NOMO-1 treated with dmso at 0.1 percent for 144 hours (cell line): ENCODE results near the gene COA4.
"Not testable (repeated sequence)": the region's sequence is repeated elsewhere in the genome, so short reads cannot be mapped to it uniquely, and the experiment has no call there.

ENCODE experiments used
- DNase-seq: peaks from one replicate; lab custom pipeline; 2025; ENCODE audit not compliant: unreplicated experiment; lab: John Stamatoyannopoulos, UW

The COA4 gene

DNA sequence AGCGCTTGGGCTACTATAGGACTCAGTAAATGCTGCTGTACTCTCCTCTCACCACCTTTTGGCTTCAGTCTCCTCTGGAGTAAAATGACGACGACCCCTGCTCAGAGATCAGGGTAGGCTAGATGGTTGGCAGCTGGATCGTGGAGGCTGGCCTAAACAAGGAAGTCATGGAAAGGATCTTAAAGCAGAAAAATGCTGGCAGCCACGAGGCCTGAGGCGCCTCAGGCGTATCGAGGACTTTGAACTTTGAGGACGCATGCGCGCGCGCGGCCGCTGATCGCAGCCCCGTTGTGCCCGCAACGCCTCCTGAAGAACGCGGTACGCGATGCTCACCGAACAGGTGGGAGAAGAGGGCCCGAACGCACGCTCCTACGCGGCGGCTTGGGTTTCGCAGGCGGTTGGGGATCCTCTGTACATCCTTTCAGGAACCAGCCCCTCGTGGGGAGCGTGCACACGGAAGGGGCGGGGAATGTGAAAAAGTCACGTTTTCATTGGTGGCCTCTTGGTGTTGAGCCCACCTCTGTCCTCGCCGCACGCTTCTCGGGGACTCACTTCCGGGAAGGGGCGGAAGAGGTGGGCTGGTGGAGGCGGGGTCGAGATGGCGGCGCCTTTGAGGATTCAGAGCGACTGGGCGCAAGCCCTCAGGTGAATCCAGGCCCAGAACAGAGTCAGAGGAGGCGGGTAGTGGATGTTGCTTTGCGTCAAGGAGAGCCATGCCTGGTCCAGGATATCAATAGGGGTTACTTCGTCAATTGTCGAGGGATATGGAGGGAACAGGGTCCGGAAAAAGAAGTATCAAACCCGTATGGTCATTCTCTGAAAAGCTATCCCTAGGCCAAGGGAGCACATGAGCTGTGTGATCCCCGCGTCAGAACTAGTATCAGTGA is at the start of gene COA4, which contains the start of gene PAAF1:
Gene COA4, minus strand, starts transcription at position 423 of the 887 bp plus-strand sequence. CDS start 3,468 bp downstream, outside the sequence.
Gene PAAF1, plus strand, starts transcription at position 576 of the 887 bp plus-strand sequence. Its CDS starts 23 bp downstream, at position 599.
- peak; percentile 98 for DNase-seq

DNA sequence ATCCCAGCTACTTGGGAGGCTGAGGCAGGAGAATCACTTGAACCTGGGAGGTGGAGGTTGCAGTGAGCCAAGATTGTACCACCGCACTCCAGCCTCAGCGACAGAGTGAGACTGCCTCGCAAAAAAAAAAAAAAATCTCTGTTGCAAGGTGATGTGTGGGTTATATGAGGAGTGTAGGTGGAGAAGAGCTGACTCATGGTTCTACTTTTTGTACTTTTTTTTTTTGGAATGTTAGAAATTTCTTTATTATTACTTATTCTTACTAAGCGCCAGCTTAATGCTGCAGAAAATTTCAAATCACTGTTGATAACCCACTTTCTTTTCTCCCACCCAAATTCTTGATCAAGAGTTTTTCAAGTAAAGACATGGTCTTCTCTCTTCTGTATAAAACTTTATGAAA is 44.5 kb upstream of the COA4 start:
- no peak for DNase-seq

DNA sequence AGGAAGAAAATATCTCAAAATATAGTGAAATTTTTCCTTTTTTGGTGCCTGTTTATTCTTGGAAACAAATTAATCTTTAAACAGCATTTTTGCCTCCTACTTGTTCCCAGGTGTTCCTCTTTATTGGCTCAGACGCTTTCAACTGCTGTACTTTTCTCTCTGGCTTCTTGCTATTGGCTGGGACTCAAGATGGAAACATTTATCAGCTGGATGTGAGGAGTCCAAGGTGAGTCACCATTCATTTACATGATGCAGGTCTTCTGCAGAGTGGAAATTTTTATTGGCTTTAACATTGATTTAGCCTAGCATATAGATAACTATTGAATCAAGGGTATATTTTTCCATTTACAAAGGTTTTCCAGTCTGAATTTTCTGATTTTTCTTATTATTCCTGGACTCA is 39.8 kb upstream of the COA4 start:
- no peak for DNase-seq

DNA sequence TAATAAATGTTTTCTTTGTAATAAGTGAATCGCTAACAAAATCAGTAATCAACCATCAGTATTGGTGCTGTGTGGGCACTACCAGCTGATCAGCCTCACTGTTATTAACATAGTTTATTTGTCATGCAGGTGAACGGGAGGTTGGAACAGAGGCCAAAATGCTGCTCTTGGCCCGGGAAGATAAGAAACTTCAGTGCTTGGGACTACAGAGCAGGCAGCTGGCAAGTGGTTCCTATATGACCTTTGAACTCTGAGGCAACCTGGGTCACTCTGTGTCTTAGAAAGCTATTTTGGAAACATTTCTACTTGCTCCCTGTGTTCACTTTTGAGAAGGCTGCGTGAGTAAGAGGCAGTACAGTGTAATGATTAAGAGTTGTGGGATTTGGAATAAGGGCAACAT is 37.6 kb upstream of the COA4 start:
- no peak for DNase-seq

DNA sequence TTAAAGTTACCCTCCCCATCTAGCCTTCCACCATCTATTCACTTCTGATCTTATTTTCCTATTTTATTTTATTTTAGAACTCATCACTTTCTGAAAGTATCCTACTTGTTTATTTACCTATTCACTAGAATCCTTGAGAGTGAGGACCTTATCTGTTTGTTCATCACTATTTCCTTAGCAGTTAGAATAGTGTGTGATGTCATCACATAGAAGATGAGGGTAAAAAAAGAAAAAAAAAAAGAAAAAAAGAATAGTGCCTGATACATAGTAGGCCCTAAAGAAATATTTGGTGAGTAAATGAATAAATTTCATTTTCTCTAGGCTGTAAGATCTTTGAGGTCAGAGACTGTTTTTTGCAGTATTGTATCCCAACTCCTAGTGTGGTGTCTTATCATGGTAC is 36.8 kb upstream of the COA4 start:
- DNase-seq: no peak

DNA sequence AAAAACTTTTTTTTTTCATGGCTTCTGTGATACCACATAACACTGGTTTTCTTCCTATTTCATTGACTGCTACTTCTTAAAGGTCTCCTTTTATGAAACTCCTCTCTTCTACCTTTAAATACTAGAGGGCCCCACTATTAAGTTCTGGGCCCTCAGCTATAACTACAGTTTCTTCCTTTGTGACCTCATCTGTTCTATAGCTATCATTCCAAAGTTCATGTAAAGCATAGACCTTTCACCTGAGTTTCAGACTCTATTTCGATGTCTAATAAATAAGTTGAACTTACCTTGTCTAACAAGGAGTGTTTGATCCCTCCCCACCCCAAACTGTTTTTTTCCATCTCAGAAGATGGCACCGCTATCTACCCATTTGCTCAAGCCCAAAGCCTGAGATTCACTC is 35.4 kb upstream of the COA4 start:
- no peak for DNase-seq

DNA sequence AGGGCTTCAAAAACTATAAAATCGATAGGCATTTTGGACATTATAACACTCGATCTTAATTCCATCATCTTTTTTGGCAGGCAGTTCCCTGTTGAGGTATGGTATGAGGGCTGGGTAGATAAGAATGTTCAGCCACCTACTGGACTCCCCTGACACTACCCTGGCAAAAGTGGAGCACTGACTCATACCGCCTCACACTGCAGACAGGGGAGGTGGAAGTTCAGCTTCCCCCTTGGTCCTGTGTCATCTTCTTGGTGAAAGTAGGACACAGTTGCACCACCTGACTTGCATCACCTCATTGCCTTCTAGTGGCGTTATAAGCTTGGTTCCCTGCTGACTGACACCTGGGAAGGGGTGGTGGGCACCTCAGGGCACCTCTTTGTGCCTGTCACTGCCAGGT is 30.5 kb upstream of the COA4 start:
- DNase-seq: peak; percentile 28

DNA sequence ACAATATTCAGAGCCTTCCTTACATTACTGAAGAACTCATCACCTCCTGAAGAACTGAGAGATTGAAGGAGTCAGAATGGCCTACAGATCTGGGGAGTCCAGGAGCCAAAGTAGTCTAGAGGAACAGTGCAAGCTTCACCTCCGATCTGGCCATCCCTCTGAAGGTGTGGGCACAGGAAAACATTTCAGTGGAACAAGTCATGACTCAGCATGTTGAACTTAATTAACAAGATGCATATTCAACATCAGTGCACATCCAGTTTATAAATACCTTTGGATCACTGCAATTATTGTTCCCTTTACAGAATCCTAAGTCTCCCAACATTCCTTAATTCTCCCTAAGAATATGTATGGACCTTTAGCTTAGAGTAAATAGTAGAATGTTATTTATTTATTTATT is 25.7 kb upstream of the COA4 start:
- no peak for DNase-seq

DNA sequence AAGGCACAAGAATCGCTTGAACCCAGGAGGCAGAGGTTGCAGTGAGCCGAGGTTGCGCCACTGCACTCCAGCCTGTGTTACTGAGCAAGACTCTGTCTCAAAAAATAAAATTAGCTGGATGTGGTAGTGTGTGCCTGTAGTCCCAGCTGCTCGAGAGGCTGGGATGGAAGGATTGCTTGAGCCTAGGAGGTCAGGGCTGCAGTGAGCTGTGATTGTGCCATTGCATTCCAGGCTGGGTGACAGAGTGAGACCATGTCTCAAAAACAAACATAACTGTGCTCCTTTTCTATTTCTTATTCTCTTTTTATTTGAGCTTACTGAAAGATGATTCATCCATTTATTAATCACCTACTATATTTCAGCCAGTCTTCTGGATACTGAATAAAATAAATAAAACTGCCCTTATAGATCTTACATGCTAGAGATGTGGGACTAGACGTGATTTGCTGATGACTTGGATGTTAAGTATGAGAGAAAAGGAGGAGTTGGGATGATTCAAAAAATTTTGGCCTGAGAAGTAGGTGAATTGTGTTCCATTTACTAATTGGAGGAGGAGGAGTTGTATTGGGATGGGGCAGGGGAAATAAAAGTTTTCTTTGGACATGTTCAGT is 18.2 kb upstream of the COA4 start:
- DNase-seq: no peak

DNA sequence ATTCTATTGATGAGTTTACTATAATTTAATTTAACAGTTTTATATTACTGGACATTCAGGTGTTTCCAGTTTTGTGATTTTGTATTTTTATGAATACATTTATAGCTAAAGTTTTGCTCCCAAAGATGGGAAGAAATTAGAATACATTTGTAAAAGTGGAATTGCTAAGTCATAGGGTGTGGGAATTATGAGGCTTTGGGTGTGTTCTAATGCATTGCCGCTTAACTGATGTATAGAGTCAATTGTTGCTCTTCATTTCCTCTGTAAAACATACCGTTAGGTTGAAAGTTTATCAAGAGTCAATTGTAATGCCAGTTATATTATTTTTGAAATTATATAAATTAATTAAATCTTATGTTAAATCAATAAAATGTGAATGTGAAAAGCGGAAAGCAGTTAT is 16.4 kb upstream of the COA4 start:
- no peak for DNase-seq

DNA sequence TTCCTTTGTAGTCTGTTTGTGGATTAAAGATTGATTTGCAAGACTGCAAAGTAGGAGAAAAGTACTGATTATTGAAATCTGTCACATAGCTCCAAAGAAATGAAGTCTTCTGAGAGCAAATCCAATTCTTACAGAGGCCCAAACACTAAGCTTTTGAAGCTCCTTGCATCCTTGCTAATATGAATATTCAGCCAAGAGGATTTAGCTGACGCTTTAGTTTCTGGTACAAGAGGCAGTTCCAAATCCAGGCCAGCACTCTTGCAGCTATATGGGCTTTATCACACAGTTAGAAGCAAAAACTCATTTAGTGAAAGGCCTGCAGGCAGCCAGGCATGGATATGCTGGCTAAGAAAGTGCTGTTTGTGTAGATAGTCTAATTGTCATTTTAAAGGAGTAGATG is 12.9 kb upstream of the COA4 start:
- DNase-seq: no peak

DNA sequence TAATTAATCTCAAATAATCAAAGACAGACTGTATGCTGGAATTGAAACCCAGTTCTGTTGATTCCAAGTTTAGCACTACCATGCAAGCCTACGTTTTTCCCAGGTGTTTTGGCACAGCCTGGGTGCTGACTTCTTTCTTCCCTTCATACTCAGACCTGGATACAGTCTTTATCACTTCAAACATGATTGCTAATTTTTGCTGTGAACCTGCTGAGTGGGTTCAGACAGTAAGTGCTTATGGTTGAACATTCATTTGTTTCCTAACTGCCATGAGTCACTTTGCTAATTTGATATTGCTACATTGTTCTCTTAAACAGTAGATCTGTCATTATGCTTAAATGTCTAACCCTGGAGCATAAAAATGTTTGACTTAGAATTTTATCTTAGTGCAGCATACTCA is 12.4 kb upstream of the COA4 start:
- DNase-seq: no peak

DNA sequence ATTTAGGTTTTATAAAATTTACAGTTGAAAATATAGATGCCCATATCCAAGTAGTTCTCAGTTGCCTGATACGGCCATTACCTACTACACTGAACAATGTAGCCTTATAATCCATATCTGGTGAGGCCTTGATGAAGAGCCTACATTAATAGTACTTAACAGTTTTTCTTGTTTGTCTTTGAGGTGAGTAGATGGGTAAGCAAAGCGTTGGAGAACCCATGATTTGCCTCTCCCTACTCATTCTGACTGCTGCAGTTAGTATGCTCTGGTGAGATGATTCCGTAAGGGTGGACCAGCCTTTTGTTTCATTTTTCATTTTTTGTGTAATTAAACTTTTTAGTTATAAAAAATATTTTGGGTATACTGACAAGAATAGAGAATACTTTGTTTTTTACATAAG is 11.6 kb upstream of the COA4 start:
- no peak for DNase-seq

DNA sequence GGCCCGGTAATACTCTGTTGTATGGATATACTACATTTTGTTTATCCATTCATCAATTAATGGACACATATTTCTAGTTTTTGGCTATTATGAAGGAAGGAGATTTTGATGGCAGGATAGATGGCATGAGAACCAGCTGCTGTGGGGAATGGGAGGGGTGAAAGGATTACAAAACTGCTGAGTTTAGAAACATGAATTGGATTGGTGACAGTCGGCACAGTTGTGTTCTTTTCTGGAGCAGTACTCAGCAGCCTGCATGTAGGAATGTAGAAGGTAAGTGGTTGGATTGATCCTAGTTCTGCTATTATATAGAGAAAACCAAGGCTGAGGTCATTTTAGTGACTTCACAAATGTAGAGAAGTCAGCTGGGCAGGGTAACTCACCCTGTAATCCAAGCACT is 7.2 kb upstream of the COA4 start:
- DNase-seq: no peak

DNA sequence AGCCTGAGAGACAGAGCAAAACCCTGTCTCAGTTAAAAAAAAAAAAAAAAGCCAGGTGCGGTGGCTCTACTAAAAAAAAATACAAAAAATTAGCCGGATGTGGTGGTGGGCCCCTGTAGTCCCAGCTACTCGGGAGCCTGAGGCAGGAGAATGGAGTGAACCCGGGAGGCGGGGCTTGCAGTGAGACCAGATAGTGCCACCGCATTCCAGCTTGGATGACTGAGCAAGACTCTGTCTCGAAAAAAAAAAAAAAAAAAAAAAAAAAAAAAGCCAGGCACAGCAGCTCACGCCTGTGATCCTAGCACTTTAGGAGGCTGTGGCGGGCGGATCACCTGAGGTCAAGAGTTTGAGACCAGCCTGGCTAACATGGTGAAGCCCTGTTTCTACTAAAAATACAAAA is 3.8 kb upstream of the COA4 start:
- not testable (repeated sequence) for DNase-seq

DNA sequence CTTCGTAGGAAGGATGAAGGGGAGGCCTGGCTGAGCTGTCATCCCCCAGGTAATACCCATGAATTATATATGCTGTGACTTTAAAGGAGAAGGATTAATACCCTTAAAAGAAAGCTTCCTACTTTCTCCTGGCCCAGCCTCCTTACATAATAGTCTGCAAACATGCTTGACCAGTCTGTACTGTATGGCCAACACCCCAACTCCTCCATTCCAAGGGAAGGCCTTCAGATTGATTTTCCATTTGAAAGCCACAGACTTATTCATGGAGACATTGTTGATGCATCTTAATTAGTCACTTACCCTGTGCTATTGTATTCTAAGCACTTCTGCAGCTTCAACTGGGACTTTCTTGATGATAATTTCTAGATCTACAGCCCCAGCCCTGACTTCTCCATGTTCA is 2.1 kb upstream of the COA4 start:
- DNase-seq: no peak

DNA sequence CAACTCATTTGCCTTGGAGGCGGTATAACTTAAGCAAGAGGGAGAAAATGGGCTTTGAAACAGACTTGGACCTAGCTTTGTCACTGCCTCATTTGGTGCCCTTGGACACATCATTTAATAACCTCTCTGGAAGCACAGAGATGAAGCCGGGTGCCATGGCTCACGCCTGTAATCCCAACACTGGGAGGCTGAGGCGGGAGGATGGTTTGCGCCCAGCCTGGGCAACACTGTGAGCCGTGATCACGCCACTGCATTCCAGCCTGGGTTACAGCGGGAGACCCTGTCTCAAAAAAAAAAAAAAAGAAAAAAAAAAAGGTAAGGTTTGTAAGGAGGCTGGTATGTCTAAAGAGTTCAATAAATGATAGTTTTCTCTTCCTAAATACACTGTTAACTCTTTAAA is 806 bp downstream of the COA4 start:
- no peak for DNase-seq

DNA sequence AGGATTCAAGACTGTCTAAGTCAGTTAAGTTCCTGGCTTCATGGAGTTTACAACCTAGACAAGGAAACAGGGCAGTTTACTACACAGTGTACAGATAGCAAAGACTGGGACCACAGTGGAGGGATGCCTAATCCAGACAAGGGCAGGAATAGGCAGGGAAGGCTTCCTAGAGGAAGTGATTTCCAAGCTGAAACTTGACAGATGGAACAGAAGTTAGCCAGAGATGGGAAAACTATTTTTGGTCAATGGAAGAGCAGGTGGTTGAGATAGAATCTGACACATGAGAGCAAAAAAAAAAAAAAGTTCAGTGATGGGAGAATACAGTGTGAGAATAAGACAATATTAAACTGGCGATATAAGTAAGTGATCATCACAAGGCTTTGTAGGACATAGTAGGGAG is 1.3 kb downstream of the COA4 start:
- no peak for DNase-seq

DNA sequence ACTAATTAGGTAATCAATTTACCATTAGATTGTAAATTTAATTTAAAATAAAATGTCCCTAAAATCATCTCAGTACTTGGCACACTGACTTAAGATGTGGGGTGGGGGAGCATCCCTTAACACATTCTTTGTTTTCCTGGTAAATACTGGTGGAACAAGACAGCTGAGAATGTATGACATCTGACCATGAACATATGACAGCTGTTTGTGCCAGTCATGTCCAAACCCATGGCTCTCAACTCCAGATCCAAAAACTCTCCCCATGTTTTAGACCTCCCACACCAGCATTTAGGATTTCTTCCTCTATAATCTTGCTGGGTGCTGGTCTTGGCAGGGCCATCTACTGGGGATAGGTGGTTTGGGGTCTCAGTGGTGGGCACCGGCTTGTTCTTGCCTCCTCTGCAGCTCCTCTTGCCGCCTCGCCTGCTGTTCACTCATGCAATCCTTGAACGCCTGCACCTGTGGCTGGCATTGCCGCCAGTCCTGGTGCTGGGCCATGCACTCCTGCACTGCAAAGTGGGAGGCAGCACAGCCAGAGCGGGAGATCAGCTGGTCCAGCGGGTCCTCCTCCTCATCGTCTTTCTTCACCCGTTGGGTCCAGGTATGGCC is 3.8 kb downstream of the COA4 start:
- no peak for DNase-seq

DNA sequence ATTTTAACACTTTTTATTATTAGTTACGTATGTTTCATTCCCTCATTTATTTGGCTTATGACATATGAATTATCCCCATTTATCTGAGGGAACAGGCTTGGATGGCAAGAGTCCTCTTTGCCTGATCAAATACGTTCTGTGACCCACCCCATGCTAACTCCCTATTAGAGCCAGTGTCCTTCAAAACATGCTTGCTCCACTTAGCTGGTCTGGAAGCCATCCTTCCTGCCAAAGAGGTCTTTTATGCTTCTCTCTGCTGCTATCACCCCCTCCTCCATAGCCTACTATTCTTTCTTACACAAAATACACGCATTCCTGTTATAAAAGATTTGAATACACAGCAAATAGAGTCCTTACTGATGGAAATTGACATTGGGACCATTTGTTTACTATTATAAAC is 6.4 kb downstream of the COA4 start:
- no peak for DNase-seq

DNA sequence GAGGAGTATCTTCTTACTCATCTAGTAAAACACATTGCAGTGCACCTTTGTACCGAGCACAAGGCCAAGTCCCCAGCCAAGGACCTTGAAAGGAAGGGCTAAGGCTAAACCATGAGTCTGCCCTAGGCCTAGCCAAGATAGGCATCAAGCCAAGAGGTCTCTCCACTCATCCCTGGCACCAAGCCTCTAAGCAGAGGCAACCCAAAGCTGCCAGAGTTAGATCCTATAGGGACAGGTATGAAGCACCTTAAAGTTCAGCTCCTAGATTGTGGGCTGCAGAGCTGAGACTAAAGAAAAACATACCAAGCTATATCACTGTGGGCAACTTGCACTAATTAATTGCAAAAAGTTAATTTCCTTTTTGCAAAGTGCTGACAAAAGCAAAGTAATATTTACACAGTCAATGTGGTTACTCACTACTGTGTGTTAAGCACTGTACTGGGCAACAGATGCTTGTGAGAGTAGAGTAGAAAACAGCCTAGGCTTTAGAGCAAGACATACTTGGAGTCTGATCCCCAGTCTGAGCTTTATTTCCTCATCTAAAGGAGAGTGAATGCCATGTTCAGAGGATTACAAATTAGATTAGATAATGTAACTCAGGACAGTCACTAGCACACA is 7.2 kb downstream of the COA4 start:
- no peak for DNase-seq

DNA sequence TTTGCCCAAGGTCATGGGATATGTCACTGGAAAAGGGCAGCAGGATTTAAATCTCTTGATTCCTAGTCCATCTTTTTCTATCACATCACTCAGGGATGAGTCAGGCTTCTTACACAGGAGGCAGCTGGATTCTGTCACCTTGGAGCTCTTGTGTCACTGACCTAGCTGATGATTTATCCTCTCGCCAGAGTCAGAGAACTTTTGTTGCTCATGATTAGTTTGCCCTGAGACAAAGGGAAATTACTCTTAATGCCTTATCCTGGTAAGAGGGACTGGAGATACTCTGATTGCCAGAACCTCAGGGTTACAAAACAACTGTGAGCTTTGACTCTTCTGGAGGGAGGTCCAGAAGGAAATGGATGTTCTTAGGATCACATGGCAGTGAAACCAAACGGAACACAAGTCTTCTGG is 10.1 kb downstream of the COA4 start:
- DNase-seq: no peak
